ENCODE measurements around the gene DLG2.

- no peak for TF ChIP-seq CTCF (IDR thresholded peaks at IDR 0.05)
- no peak for TF ChIP-seq POLR2A (IDR thresholded peaks at IDR 0.05)
These were observed 1898.9 kb downstream of the DLG2 start for GRCh38 chr11:83728281-83728680.

All from ovary (tissue), 3 donors.